Fibroblast of lung (primary cell): Measurements from ENCODE around the gene LOXHD1. TPM values are rescaled to one million over a fixed set of nuclear protein-coding genes. Genes with fewer than 3 reads are reported as not detected.

ENCODE experiments used
- DNase-seq, 2 donors: peaks; one replicate each; pipeline versions ENCODE4 v3.0.0 to v3.0.0-alpha.2; 2010; ENCODE audit warnings: low read depth in 2 of 2
- H2AFZ ChIP-seq: 2 replicates; pipeline ENCODE4 v1.5.1; 2012; ENCODE audit warnings: low read length, control low read depth, inconsistent platforms
- H3K27ac ChIP-seq: 2 replicates; pipeline ENCODE4 v1.5.1; 2011; ENCODE audit warnings: low read length, control low read depth; ENCODE audit not compliant: insufficient read depth
- H3K27me3 ChIP-seq: 2 replicates; pipeline ENCODE4 v1.5.1; 2011; ENCODE audit warnings: mild to moderate bottlenecking, low read length; ENCODE audit not compliant: control insufficient read depth, insufficient read depth
- H3K36me3 ChIP-seq: 2 replicates; pipeline ENCODE4 v1.5.1; 2011; ENCODE audit warnings: low read length; ENCODE audit not compliant: control insufficient read depth, insufficient read depth
- H3K4me1 ChIP-seq: 2 replicates; pipeline ENCODE4 v1.5.1; 2011; ENCODE audit warnings: low read length; ENCODE audit not compliant: control insufficient read depth, insufficient read depth; ENCODE audit errors: extremely low read depth
- H3K4me2 ChIP-seq: 2 replicates; pipeline ENCODE4 v1.5.1; 2011; ENCODE audit warnings: low read length, control low read depth; ENCODE audit not compliant: insufficient read depth; ENCODE audit errors: extremely low read depth
- H3K4me3 ChIP-seq, 4 experiments: fragments of 200-600 bp in 1 of 4; sonication (generic) in 1 of 4; replicated peaks in 1 of 4; 2 replicates each; pipeline ENCODE4 v1.5.1; 2011 to 2016; ENCODE audit warnings: low read length in 4 of 4, low read depth in 3 of 4, mild to moderate bottlenecking in 3 of 4, control low read depth in 2 of 4, inconsistent platforms in 1 of 4, mixed read lengths in 1 of 4; ENCODE audit not compliant: insufficient read depth in 1 of 4; ENCODE audit errors: control extremely low read depth in 1 of 4
- H3K79me2 ChIP-seq: 2 replicates; pipeline ENCODE4 v1.5.1; 2012; ENCODE audit warnings: mild to moderate bottlenecking, low read length, inconsistent platforms; ENCODE audit not compliant: control insufficient read depth, insufficient read depth
- H3K9ac ChIP-seq: 2 replicates; pipeline ENCODE4 v1.5.1; 2011; ENCODE audit warnings: mild to moderate bottlenecking, low read length, control low read depth; ENCODE audit not compliant: insufficient read depth
- H3K9me3 ChIP-seq: 2 replicates; pipeline ENCODE4 v1.5.1; 2012; ENCODE audit warnings: low read depth, low read length; ENCODE audit not compliant: control insufficient read depth, insufficient read depth
- H4K20me1 ChIP-seq: 2 replicates; pipeline ENCODE4 v1.5.1; 2011; ENCODE audit warnings: low read length; ENCODE audit not compliant: control insufficient read depth, insufficient read depth; ENCODE audit errors: extremely low read depth
- CTCF ChIP-seq, 2 donors: IDR thresholded peaks in 1 of 2; conservative IDR thresholded peaks in 1 of 2; 1 replicate in 1 of 2; 2 replicates in 1 of 2; pipeline ENCODE4 v1.5.1; 2011 to 2012; ENCODE audit warnings: low read length in 2 of 2, control low read depth in 1 of 2, inconsistent platforms in 1 of 2, low read depth in 1 of 2, mild to moderate bottlenecking in 1 of 2
- EZH2 ChIP-seq: IDR thresholded peaks from 2 replicates; pipeline ENCODE4 v1.5.1; 2012; ENCODE audit warnings: low read length, control low read depth, mild to moderate bottlenecking; ENCODE audit errors: missing control alignments
- polyA plus RNA-seq, 2 donors: library from polyadenylated mRNA; depleted of rRNA in 1 of 2; stranded (reverse) in 1 of 2; unstranded in 1 of 2; fragments of >200 nt; gene quantifications; 2 replicates each; pipeline ENCODE4 v1.2.1, GENCODE V29; 2011 to 2012; ENCODE audit warnings: missing spikeins in 1 of 2
- total RNA-seq: library from RNA; depleted of rRNA; stranded (reverse); fragments of >200 nt; gene quantifications from 2 replicates; pipeline ENCODE4 v1.2.1, GENCODE V29; 2014

Gene LOXHD1
- total and polyA plus RNA-seq, 2 donors (not counting 1 experiment from before 2014, with no cell fraction given), result not detected

DNA sequence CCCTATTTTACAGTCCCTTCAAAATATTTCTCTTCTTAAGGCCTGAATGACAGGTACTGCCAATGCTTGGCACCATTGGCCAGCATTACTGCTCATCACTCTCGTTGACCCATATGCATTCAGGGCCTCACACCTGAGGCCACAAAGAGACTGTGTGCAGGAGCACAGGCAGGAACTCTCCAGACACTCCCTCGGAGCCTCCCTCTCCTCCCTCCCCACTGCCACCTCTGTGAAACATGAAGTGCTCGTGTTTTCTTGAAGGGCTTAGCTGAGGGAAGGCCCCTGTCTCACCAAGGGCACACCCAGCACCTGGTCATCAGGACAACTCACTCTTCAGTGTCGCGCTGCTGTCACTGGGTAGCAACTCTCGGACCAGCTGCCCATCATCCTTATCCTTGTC lies 85.3 kb downstream of the LOXHD1 start:
- Histone ChIP-seq H4K20me1 (no peaks in the 10 kb centered on the region), H3K4me3 (no peak overlapping the region), H3K4me2 (no peak overlapping the region), H3K9me3 (no peaks in the 10 kb centered on the region), H3K4me1 (no peaks in the 10 kb centered on the region), H3K27ac (no peak overlapping the region), H2AFZ (no peak overlapping the region), H3K27me3 (no peaks in the 10 kb centered on the region), H3K9ac (no peak overlapping the region), H3K36me3 (no peaks in the 10 kb centered on the region), H3K79me2 (no peaks in the 10 kb centered on the region)
- no peak for DNase-seq
- TF ChIP-seq EZH2 (no peak), CTCF (conservative IDR thresholded peaks at IDR 0.05 in 1 of 2, IDR thresholded peaks at IDR 0.05 in 1 of 2; ENCODE audit: low read depth in 1 of 2, low read length in 2 of 2) (no peak)

DNA sequence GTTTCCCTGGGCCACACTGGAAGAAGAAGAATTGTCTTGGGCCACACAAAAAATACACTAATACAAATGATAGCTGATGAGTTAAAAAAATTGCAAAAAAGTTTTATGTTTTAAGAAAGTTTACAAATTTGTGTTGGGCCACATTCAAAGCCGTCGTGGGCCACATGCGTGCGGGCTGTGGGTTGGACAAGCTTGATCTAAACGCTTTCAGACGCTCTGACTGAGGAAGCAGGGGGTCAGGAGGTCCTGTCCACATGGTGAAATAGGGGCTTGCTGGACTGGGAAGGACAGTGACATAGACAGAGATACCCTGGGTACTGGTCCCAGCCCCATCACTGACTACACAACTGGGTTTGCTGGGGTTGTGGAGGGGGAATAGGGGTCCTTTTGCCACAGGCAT lies 86.4 kb downstream of the LOXHD1 start:
- Histone ChIP-seq H2AFZ (no peak overlapping the region), H3K4me3 (no peak overlapping the region), H3K4me2 (no peak overlapping the region), H3K4me1 (no peaks in the 10 kb centered on the region), H4K20me1 (no peaks in the 10 kb centered on the region), H3K36me3 (no peaks in the 10 kb centered on the region), H3K27ac (no peak overlapping the region), H3K27me3 (no peaks in the 10 kb centered on the region), H3K79me2 (no peaks in the 10 kb centered on the region), H3K9me3 (no peaks in the 10 kb centered on the region), H3K9ac (no peak overlapping the region)
- TF ChIP-seq CTCF (conservative IDR thresholded peaks at IDR 0.05 in 1 of 2, IDR thresholded peaks at IDR 0.05 in 1 of 2; ENCODE audit: low read depth in 1 of 2, low read length in 2 of 2) (no peak), EZH2 (no peak)
- no peak for DNase-seq

- Histone ChIP-seq H3K9ac (no peak overlapping the region), H2AFZ (no peak overlapping the region), H3K4me3 (no peak overlapping the region), H3K79me2 (no peaks in the 10 kb centered on the region), H3K27me3 (no peaks in the 10 kb centered on the region), H4K20me1 (no peaks in the 10 kb centered on the region), H3K4me1 (no peaks in the 10 kb centered on the region), H3K9me3 (no peaks in the 10 kb centered on the region), H3K36me3 (no peaks in the 10 kb centered on the region), H3K4me2 (no peak overlapping the region), H3K27ac (no peak overlapping the region)
- TF ChIP-seq CTCF (conservative IDR thresholded peaks at IDR 0.05 in 1 of 2, IDR thresholded peaks at IDR 0.05 in 1 of 2; ENCODE audit: low read depth in 1 of 2, low read length in 2 of 2) (no peak), EZH2 (no peak)
- no peak for DNase-seq
Measured at GRCh38 chr18:46570134-46570533, 86.9 kb downstream of the LOXHD1 start.
